HepG2 (cell line): ENCODE results near the gene RPS14. TPM values are rescaled to one million over a fixed set of nuclear protein-coding genes. Genes with fewer than 3 reads are reported as not detected.

Experiments used
- AHR ChIP-seq: IDR thresholded peaks from 2 replicates; pipeline ENCODE4 v1.6.1; 2018; ENCODE audit warnings: missing genetic modification reagents, missing compliant biosample characterization
- ARHGAP35 ChIP-seq: sonication (generic); formaldehyde crosslinking; IDR thresholded peaks from 2 replicates; pipeline ENCODE4 v1.9.0; 2022; ENCODE audit warnings: mild to moderate bottlenecking, inconsistent platforms, moderate library complexity, missing genetic modification reagents, borderline replicate concordance
- ATM ChIP-seq: fragments of 450-650 bp; IDR thresholded peaks from 2 replicates; pipeline ENCODE4 v1.7.1; 2017; ENCODE audit warnings: mild to moderate bottlenecking, borderline replicate concordance
- FOSL2 ChIP-seq: sonication (generic); formaldehyde crosslinking; IDR thresholded peaks from 2 replicates; pipeline ENCODE4 v1.4.0; 2020; ENCODE audit warnings: missing genetic modification reagents
- GABPB1 ChIP-seq: IDR thresholded peaks from 2 replicates; pipeline ENCODE4 v1.6.1; 2016; ENCODE audit warnings: mild to moderate bottlenecking, missing genetic modification reagents, moderate library complexity, missing compliant biosample characterization
- HMGA1 ChIP-seq: sonication (generic); formaldehyde crosslinking; conservative IDR thresholded peaks from 2 replicates; pipeline ENCODE4 v1.4.0; 2020; ENCODE audit warnings: missing genetic modification reagents
- HOXA9 ChIP-seq: sonication (generic); formaldehyde crosslinking; IDR thresholded peaks from 2 replicates; pipeline ENCODE4 v1.8.1; 2022; ENCODE audit warnings: missing genetic modification reagents, mild to moderate bottlenecking, moderate library complexity, borderline replicate concordance
- KDM2A ChIP-seq: sonication (generic); formaldehyde crosslinking; IDR thresholded peaks from 2 replicates; pipeline ENCODE4 v1.4.0; 2020; ENCODE audit warnings: low read depth, missing genetic modification reagents, borderline replicate concordance
- MTF1 ChIP-seq: sonication (generic); formaldehyde crosslinking; IDR thresholded peaks from 2 replicates; pipeline ENCODE4 v1.5.0; 2020; ENCODE audit warnings: missing genetic modification reagents
- NFATC3 ChIP-seq: sonication (generic); formaldehyde crosslinking; IDR thresholded peaks from 2 replicates; pipeline ENCODE4 v1.5.1; 2020; ENCODE audit warnings: mild to moderate bottlenecking, missing genetic modification reagents
- NR2C2 ChIP-seq: sonication (generic); formaldehyde crosslinking; IDR thresholded peaks from 2 replicates; pipeline ENCODE4 v1.4.0; 2020; ENCODE audit warnings: missing genetic modification reagents, mild to moderate bottlenecking, moderate library complexity, borderline replicate concordance
- PHF5A ChIP-seq: IDR thresholded peaks from one replicate; pipeline ENCODE4 v1.6.1; 2018; ENCODE audit warnings: low read depth, missing genetic modification reagents; ENCODE audit not compliant: unreplicated experiment
- POLR2AphosphoS2 ChIP-seq: IDR thresholded peaks from 2 replicates; pipeline ENCODE4 v1.6.1; 2011; ENCODE audit warnings: low read depth, low read length, improper control_type of control experiment
- TEAD3 ChIP-seq: optimal IDR thresholded peaks from 2 replicates; pipeline ENCODE3; 2016; ENCODE audit warnings: borderline replicate concordance
- ZFP90 ChIP-seq: sonication (generic); formaldehyde crosslinking; IDR thresholded peaks from 2 replicates; pipeline ENCODE4 v1.8.0; 2022; ENCODE audit warnings: missing genetic modification reagents, mild to moderate bottlenecking, inconsistent platforms, borderline replicate concordance
- ZNF225 ChIP-seq: sonication (generic); formaldehyde crosslinking; IDR thresholded peaks from 2 replicates; pipeline ENCODE4 v1.4.0; 2020; ENCODE audit warnings: mild to moderate bottlenecking, missing genetic modification reagents
- ZNF251 ChIP-seq: sonication (generic); formaldehyde crosslinking; IDR thresholded peaks from 2 replicates; pipeline ENCODE4 v1.9.0; 2021; ENCODE audit warnings: mild to moderate bottlenecking, missing genetic modification reagents
- ZNF547 ChIP-seq: sonication (generic); formaldehyde crosslinking; IDR thresholded peaks from 2 replicates; pipeline ENCODE4 v1.5.1; 2020; ENCODE audit warnings: mild to moderate bottlenecking, missing genetic modification reagents
- ZNF605 ChIP-seq: sonication (generic); formaldehyde crosslinking; IDR thresholded peaks from 2 replicates; pipeline ENCODE4 v1.8.0; 2022; ENCODE audit warnings: mild to moderate bottlenecking, missing genetic modification reagents
- ZNF614 ChIP-seq: IDR thresholded peaks from 2 replicates; pipeline ENCODE4 v1.6.1; 2018; ENCODE audit warnings: missing biosample characterization, missing genetic modification reagents, inconsistent platforms, borderline replicate concordance
- ZNF720 ChIP-seq: sonication (generic); formaldehyde crosslinking; IDR thresholded peaks from 2 replicates; pipeline ENCODE4 v1.4.0; 2020; ENCODE audit warnings: missing genetic modification reagents
- ZNF768 ChIP-seq: sonication (generic); formaldehyde crosslinking; IDR thresholded peaks from 2 replicates; pipeline ENCODE4 v1.4.0; 2020; ENCODE audit warnings: missing genetic modification reagents
- ZNF792 ChIP-seq: IDR thresholded peaks from 2 replicates; pipeline ENCODE4 v1.6.1; 2016
- polyA plus RNA-seq, 8 experiments: library from polyadenylated mRNA; depleted of rRNA in 3 of 8; stranded (reverse) in 7 of 8; unstranded in 1 of 8; fragments of >200 nt; fragmentation: Illumina TruSeq in 4 of 8; extraction: Trizol in 4 of 8; gene quantifications; 2 replicates each; pipeline versions ENCODE4 v1.2.1 to v1.2.3, GENCODE V29; 2011 to 2016; ENCODE audit warnings: low read depth in 4 of 8, missing spikeins in 1 of 8, mixed read lengths in 1 of 8; ENCODE audit not compliant: insufficient read depth in 1 of 8
- total RNA-seq, 5 experiments: library from RNA; depleted of rRNA; stranded (reverse); fragments of >200 nt; fragmentation: Illumina TruSeq; extraction: Trizol; gene quantifications; 2 replicates each; pipeline ENCODE4 v1.2.3, GENCODE V29; 2016; ENCODE audit warnings: low read depth in 1 of 5
- TF ChIP-seq, protein P1 (sequence below): sonication (generic); formaldehyde crosslinking; IDR thresholded peaks from 2 replicates; pipeline ENCODE4 v1.4.0; 2020; ENCODE audit warnings: missing genetic modification reagents, low read depth, mild to moderate bottlenecking, borderline replicate concordance
- TF ChIP-seq, protein P2 (sequence below): sonication (generic); formaldehyde crosslinking; IDR thresholded peaks from 2 replicates; pipeline ENCODE4 v1.5.1; 2020; ENCODE audit warnings: missing genetic modification reagents, mild to moderate bottlenecking, borderline replicate concordance
- TF ChIP-seq, protein P3 (sequence below): sonication (generic); formaldehyde crosslinking; conservative IDR thresholded peaks from 2 replicates; pipeline ENCODE4 v1.4.0; 2020; ENCODE audit warnings: missing genetic modification reagents
- TF ChIP-seq, protein P4 (sequence below): sonication (generic); formaldehyde crosslinking; IDR thresholded peaks from 2 replicates; pipeline ENCODE4 v1.4.0; 2020; ENCODE audit warnings: low read depth, mild to moderate bottlenecking, missing genetic modification reagents
- TF ChIP-seq, protein P5 (sequence below): sonication (generic); formaldehyde crosslinking; IDR thresholded peaks from 2 replicates; pipeline ENCODE4 v1.4.0; 2020; ENCODE audit warnings: missing genetic modification reagents

Gene RPS14
- total and polyA plus RNA-seq, 2 of the 13 experiments (the other 11 are each of a cell fraction or from before 2014, with no cell fraction given): 2,116 to 3,295 TPM

DNA sequence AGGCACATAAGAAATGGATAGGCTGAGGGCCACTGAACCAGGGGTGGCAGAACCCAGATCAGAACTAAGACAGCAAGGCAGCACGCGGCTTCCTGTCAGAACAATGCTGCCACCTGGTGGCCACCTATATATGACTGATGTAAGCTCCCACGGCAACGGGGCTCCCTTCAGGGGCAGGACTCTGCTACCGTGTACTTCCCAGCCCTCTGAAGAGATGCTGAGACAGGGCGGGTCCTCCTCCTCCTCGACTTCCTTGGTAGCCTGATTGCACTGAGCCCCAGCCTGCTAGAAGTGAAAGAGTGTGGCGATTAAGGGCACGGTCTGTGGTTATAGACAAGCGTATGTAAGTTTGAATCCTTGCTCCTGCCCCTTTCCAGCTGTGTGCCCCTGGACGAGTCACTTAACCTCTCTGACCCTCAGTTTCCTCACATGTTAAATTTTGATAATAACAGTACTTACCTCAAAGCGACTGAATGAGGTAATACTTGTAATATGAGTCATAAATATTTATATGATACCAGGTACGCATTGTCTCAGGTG is 13.3 kb downstream of the RPS14 start (continued):
- TF ChIP-seq, protein P1, sequence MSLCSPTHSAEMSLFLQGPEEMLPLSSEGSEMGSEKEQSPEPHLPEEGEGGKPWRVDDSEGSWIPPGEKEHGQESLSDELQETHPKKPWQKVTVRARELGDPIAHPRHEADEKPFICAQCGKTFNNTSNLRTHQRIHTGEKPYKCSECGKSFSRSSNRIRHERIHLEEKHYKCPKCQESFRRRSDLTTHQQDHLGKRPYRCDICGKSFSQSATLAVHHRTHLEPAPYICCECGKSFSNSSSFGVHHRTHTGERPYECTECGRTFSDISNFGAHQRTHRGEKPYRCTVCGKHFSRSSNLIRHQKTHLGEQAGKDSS (CRISPR knock-in tag): no peak
- no peak for TF ChIP-seq AHR (CRISPR knock-in tag)
- TF ChIP-seq ARHGAP35: no peak
- TF ChIP-seq MTF1 (CRISPR knock-in tag): no peak
- no peak for TF ChIP-seq HOXA9 (CRISPR knock-in tag)
- TF ChIP-seq ZNF251 (CRISPR knock-in tag): no peak
- no peak for TF ChIP-seq HMGA1 (CRISPR knock-in tag)
- TF ChIP-seq ZNF720 (CRISPR knock-in tag): no peak
- no peak for TF ChIP-seq NR2C2 (CRISPR knock-in tag)
- TF ChIP-seq ZNF614 (CRISPR knock-in tag): 0 out of 2 replicates have a peak, but pooled peaks have one; percentile 33
- no peak for TF ChIP-seq ZFP90 (CRISPR knock-in tag)
- no peak for TF ChIP-seq NFATC3
- TF ChIP-seq ZNF547 (CRISPR knock-in tag): no peak
- no peak for TF ChIP-seq ZNF225 (CRISPR knock-in tag)
- TF ChIP-seq ATM: no peak
- TF ChIP-seq, protein P2, sequence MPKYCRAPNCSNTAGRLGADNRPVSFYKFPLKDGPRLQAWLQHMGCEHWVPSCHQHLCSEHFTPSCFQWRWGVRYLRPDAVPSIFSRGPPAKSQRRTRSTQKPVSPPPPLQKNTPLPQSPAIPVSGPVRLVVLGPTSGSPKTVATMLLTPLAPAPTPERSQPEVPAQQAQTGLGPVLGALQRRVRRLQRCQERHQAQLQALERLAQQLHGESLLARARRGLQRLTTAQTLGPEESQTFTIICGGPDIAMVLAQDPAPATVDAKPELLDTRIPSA (CRISPR knock-in tag): no peak
- no peak for TF ChIP-seq POLR2AphosphoS2
- peak; percentile 77 for TF ChIP-seq ZNF768
- TF ChIP-seq GABPB1 (CRISPR knock-in tag): peak; percentile 41; the same call in 1 of the 2 replicates
- TF ChIP-seq ZNF605 (CRISPR knock-in tag): no peak
- TF ChIP-seq PHF5A (CRISPR knock-in tag): no peak
- TF ChIP-seq, protein P3, sequence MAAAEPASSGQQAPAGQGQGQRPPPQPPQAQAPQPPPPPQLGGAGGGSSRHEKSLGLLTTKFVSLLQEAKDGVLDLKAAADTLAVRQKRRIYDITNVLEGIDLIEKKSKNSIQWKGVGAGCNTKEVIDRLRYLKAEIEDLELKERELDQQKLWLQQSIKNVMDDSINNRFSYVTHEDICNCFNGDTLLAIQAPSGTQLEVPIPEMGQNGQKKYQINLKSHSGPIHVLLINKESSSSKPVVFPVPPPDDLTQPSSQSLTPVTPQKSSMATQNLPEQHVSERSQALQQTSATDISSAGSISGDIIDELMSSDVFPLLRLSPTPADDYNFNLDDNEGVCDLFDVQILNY (CRISPR knock-in tag): no peak
- TF ChIP-seq, protein P4, sequence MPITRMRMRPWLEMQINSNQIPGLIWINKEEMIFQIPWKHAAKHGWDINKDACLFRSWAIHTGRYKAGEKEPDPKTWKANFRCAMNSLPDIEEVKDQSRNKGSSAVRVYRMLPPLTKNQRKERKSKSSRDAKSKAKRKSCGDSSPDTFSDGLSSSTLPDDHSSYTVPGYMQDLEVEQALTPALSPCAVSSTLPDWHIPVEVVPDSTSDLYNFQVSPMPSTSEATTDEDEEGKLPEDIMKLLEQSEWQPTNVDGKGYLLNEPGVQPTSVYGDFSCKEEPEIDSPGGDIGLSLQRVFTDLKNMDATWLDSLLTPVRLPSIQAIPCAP: no peak
- TF ChIP-seq KDM2A: peak; percentile 24; the same call in 1 of the 2 replicates
- peak; percentile 50 for TF ChIP-seq TEAD3 (CRISPR knock-in tag)
- TF ChIP-seq FOSL2: peak; percentile 28; the same call in 1 of the 2 replicates
- TF ChIP-seq, protein P5, sequence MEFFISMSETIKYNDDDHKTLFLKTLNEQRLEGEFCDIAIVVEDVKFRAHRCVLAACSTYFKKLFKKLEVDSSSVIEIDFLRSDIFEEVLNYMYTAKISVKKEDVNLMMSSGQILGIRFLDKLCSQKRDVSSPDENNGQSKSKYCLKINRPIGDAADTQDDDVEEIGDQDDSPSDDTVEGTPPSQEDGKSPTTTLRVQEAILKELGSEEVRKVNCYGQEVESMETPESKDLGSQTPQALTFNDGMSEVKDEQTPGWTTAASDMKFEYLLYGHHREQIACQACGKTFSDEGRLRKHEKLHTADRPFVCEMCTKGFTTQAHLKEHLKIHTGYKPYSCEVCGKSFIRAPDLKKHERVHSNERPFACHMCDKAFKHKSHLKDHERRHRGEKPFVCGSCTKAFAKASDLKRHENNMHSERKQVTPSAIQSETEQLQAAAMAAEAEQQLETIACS (CRISPR knock-in tag): no peak
- TF ChIP-seq ZNF792 (CRISPR knock-in tag): no peak
